Thyroid gland (tissue), 4 donors: ENCODE results near the gene PPP3R1. TPM values are rescaled to one million over a fixed set of nuclear protein-coding genes. Genes with fewer than 3 reads are reported as not detected.
A peak's percentile ranks its signal among the peaks of the same experiment; 100 is the strongest.

Source experiments
- DNase-seq, 2 donors: peaks; one replicate each; pipeline ENCODE4 v3.0.0-alpha.2; 2019
- H3K27ac ChIP-seq, 3 donors: fragments of 200-600 bp; sonication (generic); 1 replicate in 2 of 3; 2 replicates in 1 of 3; pipeline ENCODE4 v1.5.1; 2016 to 2019; ENCODE audit warnings: mild to moderate bottlenecking in 1 of 3, moderate library complexity in 1 of 3
- H3K27me3 ChIP-seq: fragments of 200-600 bp; sonication (generic); one replicate; pipeline ENCODE4 v1.5.1; 2019
- H3K36me3 ChIP-seq, 2 donors: fragments of 200-600 bp; sonication (generic); one replicate each; pipeline ENCODE4 v1.5.1; 2016 to 2019
- H3K4me1 ChIP-seq, 2 donors: fragments of 200-600 bp; sonication (generic); one replicate each; pipeline ENCODE4 v1.5.1; 2017 to 2019
- H3K4me3 ChIP-seq, 3 donors: fragments of 200-600 bp; sonication (generic); replicated peaks in 1 of 3; 1 replicate in 2 of 3; 2 replicates in 1 of 3; pipeline ENCODE4 v1.5.1; 2016; ENCODE audit warnings: mild to moderate bottlenecking in 1 of 3
- H3K9me3 ChIP-seq: fragments of 200-600 bp; sonication (generic); one replicate; pipeline ENCODE4 v1.5.1; 2017
- POLR2A ChIP-seq, 2 donors: fragments of 450-650 bp; IDR thresholded peaks; one replicate each; pipeline ENCODE4 v1.6.1; 2017; ENCODE audit warnings: antibody characterized with exemption in 2 of 2, mild to moderate bottlenecking in 2 of 2, moderate library complexity in 1 of 2
- WGBS, 2 donors: methylation state at CpG; one replicate each; pipeline ENCODE4 v1.1.5; 2017; 5-methylcytosine and 5-hydroxymethylcytosine counted together
- intact Hi-C: fragments of 100-400 bp; cut with DNase I; formaldehyde crosslinking; loops from one replicate; pipeline ENCODE4 v1.15.1; 2023
- total RNA-seq, 4 donors: library from RNA; depleted of rRNA; stranded (reverse); fragments of >200 nt; gene quantifications; one replicate each; pipeline ENCODE4 v1.2.3, GENCODE V29; 2016
- TF ChIP-seq, protein P1 (sequence below), 6 experiments: fragments of 200-600 bp in 3 of 6; fragments of 450-650 bp in 3 of 6; sonication (generic) in 3 of 6; IDR thresholded peaks; one replicate each; pipeline ENCODE4 v1.5.1; 2016 to 2019; ENCODE audit warnings: antibody characterized with exemption in 6 of 6, mild to moderate bottlenecking in 2 of 6, inconsistent platforms in 1 of 6, moderate library complexity in 1 of 6

The PPP3R1 gene
- total RNA-seq, 4 donors from 2014 or later, result 29.4 to 35.1 (median 31.4) TPM

DNA sequence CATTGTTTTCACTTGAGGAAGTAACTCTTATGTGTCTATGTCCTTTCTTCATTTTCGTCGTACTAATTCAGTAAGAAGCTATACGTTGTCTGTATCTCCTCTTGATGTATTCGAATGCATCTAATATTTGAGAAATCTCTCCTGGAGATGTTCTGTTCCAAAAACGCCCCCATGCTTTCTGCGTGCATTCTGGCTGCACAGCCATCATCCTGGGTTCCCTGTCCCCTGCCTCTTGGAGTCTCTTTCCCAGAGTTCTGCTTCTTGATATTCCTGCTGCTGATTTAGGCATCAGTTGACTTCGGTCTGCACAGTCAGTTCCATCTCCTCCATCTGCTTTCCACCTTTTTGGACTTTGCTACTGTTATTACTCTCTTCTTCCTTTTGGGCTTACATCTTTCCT, 81.2 kb downstream of the PPP3R1 start:
- Histone ChIP-seq H3K9me3 (no peaks in the 10 kb centered on the region), H3K4me1 (no peaks in the 10 kb centered on the region), H3K4me3 (no peak overlapping the region), H3K27me3 (no peaks in the 10 kb centered on the region), H3K27ac (no peak overlapping the region), H3K36me3 (peaks cover 8 to 14% of the 10 kb centered on the region in 2 donors)
- 95 to 96% methylated on average over 7 of the region's 7 CpGs for WGBS, 2 donors
- TF ChIP-seq, protein P1, sequence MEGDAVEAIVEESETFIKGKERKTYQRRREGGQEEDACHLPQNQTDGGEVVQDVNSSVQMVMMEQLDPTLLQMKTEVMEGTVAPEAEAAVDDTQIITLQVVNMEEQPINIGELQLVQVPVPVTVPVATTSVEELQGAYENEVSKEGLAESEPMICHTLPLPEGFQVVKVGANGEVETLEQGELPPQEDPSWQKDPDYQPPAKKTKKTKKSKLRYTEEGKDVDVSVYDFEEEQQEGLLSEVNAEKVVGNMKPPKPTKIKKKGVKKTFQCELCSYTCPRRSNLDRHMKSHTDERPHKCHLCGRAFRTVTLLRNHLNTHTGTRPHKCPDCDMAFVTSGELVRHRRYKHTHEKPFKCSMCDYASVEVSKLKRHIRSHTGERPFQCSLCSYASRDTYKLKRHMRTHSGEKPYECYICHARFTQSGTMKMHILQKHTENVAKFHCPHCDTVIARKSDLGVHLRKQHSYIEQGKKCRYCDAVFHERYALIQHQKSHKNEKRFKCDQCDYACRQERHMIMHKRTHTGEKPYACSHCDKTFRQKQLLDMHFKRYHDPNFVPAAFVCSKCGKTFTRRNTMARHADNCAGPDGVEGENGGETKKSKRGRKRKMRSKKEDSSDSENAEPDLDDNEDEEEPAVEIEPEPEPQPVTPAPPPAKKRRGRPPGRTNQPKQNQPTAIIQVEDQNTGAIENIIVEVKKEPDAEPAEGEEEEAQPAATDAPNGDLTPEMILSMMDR (IDR thresholded peaks at IDR 0.05), result no peak
- no peak for TF ChIP-seq POLR2A (IDR thresholded peaks at IDR 0.05)
- intact Hi-C loops, result no loop called here
- DNase-seq, result no peak

DNA sequence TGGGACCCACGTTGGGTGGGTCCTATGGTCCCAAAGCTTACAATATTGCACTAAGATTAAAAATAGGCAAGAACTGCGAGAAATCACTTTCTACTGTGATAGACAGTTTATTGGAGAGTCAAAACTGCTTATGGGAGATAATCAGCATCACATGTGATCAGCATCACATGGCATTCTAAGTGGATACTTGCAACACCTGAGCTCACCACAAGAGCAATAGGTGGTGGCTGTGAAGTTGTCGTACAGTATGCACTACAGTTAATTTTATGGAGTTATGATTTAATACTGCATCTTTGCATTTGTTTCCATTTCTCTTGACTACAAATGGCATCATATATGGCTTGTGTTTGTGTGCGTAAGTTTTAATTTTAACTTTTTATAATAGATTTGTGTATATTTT, 83.0 kb downstream of the PPP3R1 start:
- peaks cover 8 to 13% of the 10 kb centered on the region in 2 donors for H3K36me3 ChIP-seq
- no peaks in the 10 kb centered on the region for H3K4me1 ChIP-seq
- TF ChIP-seq, protein P1 (IDR thresholded peaks at IDR 0.05), result no peak
- TF ChIP-seq POLR2A (IDR thresholded peaks at IDR 0.05), result no peak
- WGBS, 2 donors, result 91 to 94% methylated on average over 4 of the region's 4 CpGs
- intact Hi-C loops, result no loop called here
- H3K27me3 ChIP-seq, result no peaks in the 10 kb centered on the region
- no peak overlapping the region for H3K4me3 ChIP-seq
- no peak for DNase-seq
- no peak overlapping the region for H3K27ac ChIP-seq
- H3K9me3 ChIP-seq, result no peaks in the 10 kb centered on the region

DNA sequence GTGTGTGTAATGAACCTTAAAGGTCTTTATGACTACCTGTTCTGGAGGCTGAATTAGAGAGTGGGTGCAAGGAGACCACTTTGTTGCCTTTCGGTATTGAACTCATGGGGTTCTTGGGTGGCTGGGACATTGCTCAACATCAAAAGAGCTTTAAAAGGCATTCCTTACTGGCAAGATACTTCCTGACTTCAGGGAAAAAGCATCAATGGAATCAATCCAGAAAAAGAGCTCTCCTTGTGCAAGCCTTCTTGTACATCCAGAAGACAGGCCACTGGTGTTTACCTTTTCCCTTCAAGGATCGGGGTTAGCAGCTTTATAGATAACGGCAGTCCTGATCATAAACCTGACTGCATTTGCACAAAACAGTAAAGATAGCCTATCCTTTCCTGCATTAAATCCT, 85.1 kb downstream of the PPP3R1 start:
- no peaks in the 10 kb centered on the region for H3K4me1 ChIP-seq
- H3K27me3 ChIP-seq, result no peaks in the 10 kb centered on the region
- WGBS, 2 donors, result 58 to 90% methylated on average over 3 of the region's 3 CpGs
- no peak overlapping the region for H3K27ac ChIP-seq
- H3K4me3 ChIP-seq, result no peak overlapping the region
- no peaks in the 10 kb centered on the region for H3K9me3 ChIP-seq
- TF ChIP-seq, protein P1 (IDR thresholded peaks at IDR 0.05), result no peak
- TF ChIP-seq POLR2A (IDR thresholded peaks at IDR 0.05), result no peak
- peaks cover 19 to 22% of the 10 kb centered on the region in 2 donors for H3K36me3 ChIP-seq
- DNase-seq, result no peak
- intact Hi-C loops, result no loop called here

DNA sequence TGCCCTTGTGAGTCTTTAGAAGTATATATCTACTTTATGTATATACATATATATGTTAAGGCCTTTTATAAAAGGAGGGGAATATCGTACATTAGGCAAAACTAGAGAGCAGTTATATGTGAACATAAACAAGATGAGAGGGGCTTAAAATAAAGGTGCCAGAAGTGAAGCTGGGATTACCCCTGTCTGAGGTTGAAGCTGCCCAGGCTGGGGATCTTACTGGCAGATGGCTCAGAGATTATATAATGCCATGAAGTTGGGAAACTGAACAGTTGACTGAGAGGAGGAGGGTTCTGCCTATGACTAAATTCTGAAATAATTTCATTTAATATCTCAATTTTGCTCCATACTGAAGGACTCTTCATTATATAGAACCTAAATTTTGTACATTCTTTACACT, 88.7 kb downstream of the PPP3R1 start:
- WGBS, 2 donors, result 97% methylated on average over 1 of the region's 1 CpG
- Histone ChIP-seq H3K9me3 (no peaks in the 10 kb centered on the region), H3K27ac (no peak overlapping the region), H3K27me3 (no peaks in the 10 kb centered on the region), H3K4me1 (peaks cover 5 to 7% of the 10 kb centered on the region in 2 donors), H3K36me3 (peaks cover 21 to 29% of the 10 kb centered on the region in 2 donors), H3K4me3 (no peak overlapping the region)
- intact Hi-C loops, result no loop called here
- no peak for DNase-seq
- TF ChIP-seq, protein P1 (IDR thresholded peaks at IDR 0.05), result no peak
- no peak for TF ChIP-seq POLR2A (IDR thresholded peaks at IDR 0.05)

DNA sequence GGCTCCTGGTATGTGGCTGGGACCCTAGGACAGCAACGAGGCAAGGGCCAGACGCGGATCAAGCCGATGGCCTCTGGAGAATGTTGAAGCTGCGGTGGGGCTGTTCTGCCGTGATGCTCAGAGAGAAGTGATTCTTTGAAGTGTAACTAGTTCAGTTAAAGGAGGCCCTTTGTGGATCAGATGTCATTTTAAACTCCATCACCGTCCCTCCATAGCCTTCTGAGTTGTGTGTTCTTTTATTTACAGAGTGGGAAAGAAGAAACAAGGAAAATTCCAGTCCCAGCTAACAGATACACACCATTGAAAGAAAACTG, 94.2 kb downstream of the PPP3R1 start:
- Histone ChIP-seq H3K27ac (peak overlapping the region; percentile 83 to 99 (median 93)), H3K4me3 (peak overlapping the region; percentile 59 to 87 (median 87)), H3K4me1 (peaks cover 9 to 23% of the 10 kb centered on the region in 2 donors), H3K27me3 (no peaks in the 10 kb centered on the region), H3K9me3 (no peaks in the 10 kb centered on the region), H3K36me3 (peaks cover 14 to 15% of the 10 kb centered on the region in 2 donors)
- no peak for DNase-seq
- TF ChIP-seq POLR2A (IDR thresholded peaks at IDR 0.05), result no peak
- TF ChIP-seq, protein P1 (IDR thresholded peaks at IDR 0.05), result no peak
- WGBS, 2 donors, result 0 to 1% methylated on average over 7 of the region's 7 CpGs
- intact Hi-C loops, result loop anchor here (5.0 kb wide), 2 partner anchors 94 to 96 kb away; partner anchors contain the start of genes C1D and PPP3R1
